HG03108 (cell line): ENCODE data around the gene ERC1.

Experiments
- ATAC-seq: cut with Tn5 transposase; IDR thresholded peaks from one replicate; pipeline ENCODE4 v1.9.1; 2021; ENCODE audit warnings: moderate library complexity; ENCODE audit not compliant: unreplicated experiment

The ERC1 gene

GRCh38 chr12:1280059-1280458 is 289.0 kb downstream of the ERC1 start:
- ATAC-seq = no peak

- no peak for ATAC-seq
These were observed 290.8 kb downstream of the ERC1 start for GRCh38 chr12:1281683-1282366.

- no peak for ATAC-seq
These were observed 291.8 kb downstream of the ERC1 start for GRCh38 chr12:1282670-1283315.

DNA sequence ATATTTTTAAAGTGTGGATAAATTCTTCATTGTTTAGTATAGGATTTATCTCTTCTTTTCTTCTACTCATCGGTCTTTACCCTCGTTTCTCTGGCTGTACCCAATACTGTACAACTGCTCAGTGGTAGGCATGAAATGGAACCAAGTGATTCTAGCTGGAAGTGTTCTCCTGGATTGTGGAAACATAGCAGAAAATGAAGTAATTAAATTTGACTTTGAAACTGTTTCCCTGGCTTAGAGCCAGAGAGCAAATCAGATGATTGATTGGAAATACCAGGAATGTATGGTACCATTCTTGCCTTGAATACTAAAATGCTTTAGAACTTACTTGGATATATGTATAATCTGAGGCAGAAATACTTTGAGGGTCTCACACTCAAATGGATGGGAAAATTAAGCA is 292.3 kb downstream of the ERC1 start:
- ATAC-seq = no peak

- no peak for ATAC-seq
These were observed 293.6 kb downstream of the ERC1 start for GRCh38 chr12:1284611-1285010.

GRCh38 chr12:1287446-1287975 is 296.5 kb downstream of the ERC1 start:
- ATAC-seq = no peak

DNA sequence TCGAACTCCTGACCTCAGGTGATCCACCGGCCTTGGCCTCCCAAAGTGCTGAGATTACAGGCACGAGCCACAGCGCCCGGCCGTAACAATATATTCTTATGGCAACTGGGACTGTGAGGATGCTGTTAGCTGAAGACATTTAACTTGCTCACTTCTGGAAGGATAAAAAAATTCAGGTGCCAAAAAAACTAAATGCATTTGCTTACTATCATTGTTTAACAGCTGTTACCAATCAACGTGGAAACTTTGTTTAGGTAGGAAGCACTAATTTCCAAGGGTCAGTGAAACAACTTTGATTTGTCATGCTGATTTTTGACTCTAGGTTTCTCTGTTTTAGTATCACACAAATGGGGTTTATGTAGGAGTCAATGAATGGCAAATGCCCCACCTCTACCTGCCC is 297.3 kb downstream of the ERC1 start:
- no peak for ATAC-seq

DNA sequence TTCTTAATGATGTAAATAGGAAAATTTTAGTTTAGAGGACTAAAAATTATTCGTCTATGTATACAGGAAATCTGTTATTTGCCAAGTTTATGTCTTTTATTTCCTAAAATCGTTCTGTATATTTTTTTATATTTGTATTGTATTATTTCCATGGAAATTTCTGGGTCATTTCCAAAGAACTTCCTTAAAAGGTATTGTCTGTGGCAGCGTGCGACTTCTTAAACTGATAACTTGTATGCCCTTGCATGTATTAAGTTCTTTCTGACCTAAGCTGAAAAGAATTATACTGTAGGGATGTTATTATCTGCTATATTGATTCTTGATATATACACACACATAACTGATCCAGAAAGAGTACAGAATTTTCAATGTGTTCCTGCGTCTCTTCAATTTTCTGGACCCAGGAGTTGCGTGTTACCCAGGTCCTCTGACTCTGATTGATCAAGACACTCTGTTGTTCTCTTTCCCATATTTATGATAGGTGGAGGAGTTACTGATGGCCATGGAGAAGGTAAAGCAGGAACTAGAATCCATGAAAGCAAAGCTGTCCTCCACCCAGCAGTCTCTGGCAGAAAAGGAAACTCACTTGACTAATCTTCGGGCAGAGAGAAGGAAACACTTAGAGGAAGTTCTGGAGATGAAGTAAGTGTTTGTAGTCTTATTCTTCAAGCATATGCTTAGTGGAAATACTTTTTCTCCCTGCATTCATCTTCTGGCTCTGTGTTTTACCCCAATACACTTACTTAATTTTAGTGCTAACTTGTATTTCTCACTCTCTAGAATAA is 298.5 kb downstream of the ERC1 start:
- ATAC-seq = no peak

GRCh38 chr12:1290716-1291115 is 299.7 kb downstream of the ERC1 start:
- ATAC-seq = no peak

DNA sequence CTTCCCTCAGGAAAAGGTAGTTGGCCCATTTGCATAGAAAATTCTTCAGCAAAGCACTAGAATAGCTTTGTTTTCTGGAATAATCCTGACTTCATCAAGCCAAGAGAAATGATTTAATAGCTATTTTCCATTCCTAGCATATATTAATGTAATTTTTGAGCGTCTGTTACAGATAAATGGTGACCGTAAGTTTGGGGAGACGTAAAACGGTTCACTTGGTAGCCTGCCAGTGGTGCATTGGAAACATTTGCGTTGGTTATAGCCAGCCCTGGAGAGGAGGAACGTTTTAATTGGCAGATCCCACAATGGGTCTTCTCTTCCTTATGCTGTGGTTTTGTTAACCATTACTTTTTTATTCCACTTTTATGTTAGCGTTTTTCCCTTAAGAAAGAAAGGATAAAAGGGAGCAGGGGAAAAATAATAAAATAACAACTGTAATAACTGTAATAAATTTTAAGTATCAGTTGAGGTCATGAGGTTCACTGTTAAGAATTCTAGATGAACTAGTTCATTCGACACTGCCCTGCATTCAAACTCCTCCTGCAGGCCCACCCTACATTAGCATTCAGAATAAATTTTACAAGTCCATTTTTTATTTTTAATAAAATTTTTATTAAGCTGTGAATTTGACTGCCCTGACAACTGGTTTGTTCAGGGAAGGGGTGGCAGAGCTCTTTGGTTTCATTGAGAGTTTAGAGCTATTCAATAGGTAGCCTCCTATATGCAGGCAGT is 300.7 kb downstream of the ERC1 start:
- ATAC-seq = no peak

DNA sequence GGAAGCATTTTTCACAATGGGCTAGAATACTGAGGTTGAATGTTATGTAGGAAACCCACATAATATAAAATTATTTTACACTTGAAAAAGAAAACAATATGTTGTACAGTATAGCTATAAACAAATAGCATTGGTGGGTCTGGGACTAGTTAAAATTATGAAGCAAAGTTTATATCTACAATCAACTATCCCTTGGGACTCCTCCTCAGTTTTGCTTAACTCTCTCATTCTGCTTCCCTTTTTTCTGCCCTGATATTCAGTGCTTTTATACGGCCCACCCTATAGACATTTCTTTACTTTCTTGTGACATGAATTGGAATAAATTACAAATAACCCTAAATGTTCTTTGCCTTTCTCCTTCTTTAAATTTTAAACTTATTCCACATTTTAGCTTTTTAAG is 302.9 kb downstream of the ERC1 start:
- no peak for ATAC-seq

DNA sequence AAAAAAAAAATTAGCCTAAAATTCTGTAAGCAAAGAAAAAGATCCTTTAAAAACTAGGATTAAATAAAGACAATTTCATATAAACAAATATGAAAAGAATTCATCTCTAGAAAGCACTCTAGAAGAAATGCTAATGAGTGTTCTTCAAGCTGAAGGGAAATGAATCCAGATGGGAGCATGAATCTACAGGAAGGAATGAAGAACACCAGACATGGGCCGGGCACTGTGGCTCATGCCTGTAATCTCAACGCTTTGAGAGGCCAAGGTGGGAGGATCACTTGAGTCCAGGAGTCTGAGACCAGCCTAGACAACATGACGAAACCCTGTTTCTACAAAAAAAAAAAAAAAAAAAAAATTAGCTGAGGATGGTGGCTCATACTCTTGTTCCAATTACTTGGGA is 306.2 kb downstream of the ERC1 start:
- no peak for ATAC-seq

GRCh38 chr12:1297639-1298175 is 306.7 kb downstream of the ERC1 start:
- ATAC-seq = no peak

DNA sequence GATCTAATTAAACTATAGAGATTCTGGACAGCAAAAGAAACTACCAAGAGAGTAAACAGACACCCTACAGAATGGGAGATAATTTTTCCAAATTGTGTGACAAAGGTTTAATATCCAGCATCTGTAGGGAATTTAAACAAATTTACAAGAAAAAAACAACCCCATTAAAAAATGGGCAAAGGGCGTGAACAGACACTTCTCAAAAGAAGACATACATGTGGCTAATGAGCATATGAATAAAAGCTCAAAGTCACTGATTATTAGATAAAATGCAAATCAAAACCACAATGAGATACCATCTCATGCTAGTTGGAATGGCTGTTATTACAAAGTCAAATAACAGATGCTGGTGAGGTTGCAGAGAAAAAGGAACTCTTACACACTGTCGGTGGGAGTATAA is 309.4 kb downstream of the ERC1 start:
- no peak for ATAC-seq

DNA sequence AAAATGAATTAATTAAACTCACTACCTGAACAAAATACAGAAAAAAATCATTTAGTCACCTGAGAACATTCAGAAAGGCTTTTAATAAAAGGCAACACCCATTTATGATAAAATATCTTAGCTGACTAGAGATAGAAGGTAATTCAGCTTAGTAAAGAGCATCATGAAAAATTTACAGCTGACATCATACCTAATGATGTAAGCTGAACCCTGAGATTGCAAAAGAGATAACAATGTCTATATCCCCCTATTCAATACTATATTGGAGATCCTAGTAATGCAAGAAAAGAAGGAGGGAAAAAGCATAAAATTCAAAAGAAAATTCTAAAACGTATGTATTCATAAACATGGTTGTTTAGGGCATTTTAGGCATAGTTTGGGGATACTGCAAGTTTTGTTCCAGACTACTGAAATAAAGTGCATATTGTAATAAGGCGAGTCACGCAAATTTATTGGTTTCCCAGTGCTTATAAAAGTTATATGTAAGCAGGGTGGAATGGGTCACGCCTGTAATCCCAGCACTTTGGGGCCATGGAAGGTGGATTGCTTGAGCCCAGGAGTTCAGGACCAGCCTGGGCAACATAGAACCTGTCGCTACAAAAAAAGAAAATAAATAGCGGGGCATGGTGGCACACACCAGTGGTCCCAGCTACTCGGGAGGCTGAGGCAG is 311.3 kb downstream of the ERC1 start:
- no peak for ATAC-seq

- no peak for ATAC-seq
These were observed 314.0 kb downstream of the ERC1 start for GRCh38 chr12:1305063-1305434.

- no peak for ATAC-seq
These were observed 314.9 kb downstream of the ERC1 start for GRCh38 chr12:1305791-1306500.

- no peak for ATAC-seq
These were observed 315.8 kb downstream of the ERC1 start for GRCh38 chr12:1306817-1307216.

DNA sequence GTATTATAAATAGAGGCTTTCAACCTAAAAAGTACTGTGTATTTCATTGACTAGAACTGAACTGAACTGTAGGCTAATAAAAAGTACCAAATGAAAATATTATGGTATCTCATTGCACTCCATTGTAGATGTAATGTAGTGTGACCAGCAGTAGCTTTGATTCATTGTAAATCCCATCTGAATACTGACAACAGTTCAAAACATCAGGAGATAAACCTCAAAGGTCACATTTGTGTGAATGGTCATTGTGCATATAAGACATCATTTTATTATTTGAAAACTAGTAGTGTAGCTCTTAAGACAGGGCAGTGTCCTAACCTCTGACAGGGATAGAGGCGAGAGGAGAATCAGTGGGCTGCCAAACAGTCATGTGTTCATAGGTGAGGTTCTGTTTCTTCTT is 316.8 kb downstream of the ERC1 start:
- ATAC-seq = no peak

DNA sequence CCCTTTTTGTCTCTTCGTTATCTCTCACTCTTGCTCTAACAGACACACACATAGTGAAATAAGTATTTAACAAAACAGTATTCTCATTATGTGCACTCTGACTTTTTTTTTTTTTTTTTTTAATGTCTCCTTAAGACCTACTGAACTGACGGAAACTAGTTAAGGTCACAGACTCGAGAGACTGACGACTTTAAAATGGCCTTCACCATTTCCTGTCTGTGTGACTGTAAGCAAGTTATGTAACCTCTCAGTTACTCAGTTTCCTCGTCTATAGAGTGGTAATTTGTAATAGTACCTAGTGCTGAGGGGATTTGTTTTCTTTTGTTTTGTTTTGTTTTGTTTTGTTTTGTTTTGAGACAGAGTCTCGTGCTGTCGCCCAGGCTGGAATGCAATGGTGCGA is 318.6 kb downstream of the ERC1 start:
- no peak for ATAC-seq
